Epithelial cell of proximal tubule (primary cell): ENCODE measurements around the gene EPHA6. TPM values are rescaled to one million over a fixed set of nuclear protein-coding genes. Genes with fewer than 3 reads are reported as not detected.
A peak's percentile ranks its signal among the peaks of the same experiment; 100 is the strongest.

Experiments
- DNase-seq: peaks from one replicate; pipeline ENCODE4 v3.0.0-alpha.2; 2011; ENCODE audit warnings: low read depth
- H3K4me3 ChIP-seq: 2 replicates; pipeline ENCODE4 v1.5.1; 2011; ENCODE audit warnings: low read depth, mild to moderate bottlenecking, low read length
- CTCF ChIP-seq: conservative IDR thresholded peaks from 2 replicates; pipeline ENCODE4 v1.5.1; 2012; ENCODE audit warnings: low read depth, mild to moderate bottlenecking, low read length
- total RNA-seq: library from RNA; depleted of rRNA; stranded (reverse); fragments of >200 nt; gene quantifications from 2 replicates; pipeline ENCODE4 v1.2.3, GENCODE V29; 2015

The EPHA6 gene
- total RNA-seq, 1 donor from 2014 or later = 0.46 TPM

- no peak for TF ChIP-seq CTCF
- DNase-seq = no peak
- no peak overlapping the region for H3K4me3 ChIP-seq
Observed at GRCh38 chr3:96844204-96844514, 29.8 kb downstream of the EPHA6 start.

- no peak for DNase-seq
- TF ChIP-seq CTCF = no peak
- no peak overlapping the region for H3K4me3 ChIP-seq
Observed at GRCh38 chr3:96852849-96853248, 38.5 kb downstream of the EPHA6 start.

GRCh38 chr3:96860882-96861281 is 46.5 kb downstream of the EPHA6 start:
- no peak for DNase-seq
- TF ChIP-seq CTCF = no peak

GRCh38 chr3:96863129-96863740 is 48.8 kb downstream of the EPHA6 start:
- TF ChIP-seq CTCF = peak; percentile 94
- peak; percentile 12 for DNase-seq

More at GRCh38 chr3:96860882-96861281, 46.5 kb downstream of the EPHA6 start:
- H3K4me3 ChIP-seq = no peak overlapping the region

GRCh38 chr3:96865605-96866004 is 51.2 kb downstream of the EPHA6 start:
- no peak overlapping the region for H3K4me3 ChIP-seq
- no peak for TF ChIP-seq CTCF
- DNase-seq = no peak

More at GRCh38 chr3:96863129-96863740, 48.8 kb downstream of the EPHA6 start:
- no peak overlapping the region for H3K4me3 ChIP-seq

- no peak for DNase-seq
- H3K4me3 ChIP-seq = no peak overlapping the region
- no peak for TF ChIP-seq CTCF
Observed at GRCh38 chr3:96869316-96869715, 54.9 kb downstream of the EPHA6 start.

GRCh38 chr3:96877510-96877909 is 63.1 kb downstream of the EPHA6 start:
- no peak for DNase-seq
- no peak overlapping the region for H3K4me3 ChIP-seq
- no peak for TF ChIP-seq CTCF
